WERI-Rb-1 (cell line): ENCODE results near the gene LMO7.

Experiments used
- DNase-seq: peaks from one replicate; pipeline ENCODE4 v3.0.0-alpha.2; 2020
- H3K27ac ChIP-seq: fragments of 250-450 bp; sonication (Bioruptor Pico); 2 replicates; pipeline ENCODE4 v1.5.1; 2020; ENCODE audit warnings: mild to moderate bottlenecking, moderate library complexity
- H3K27me3 ChIP-seq: fragments of 250-450 bp; sonication (Bioruptor Pico); 2 replicates; pipeline ENCODE4 v1.5.1; 2021; ENCODE audit warnings: mild to moderate bottlenecking, low read depth, moderate library complexity; ENCODE audit not compliant: insufficient read depth, severe bottlenecking
- H3K36me3 ChIP-seq: fragments of 250-450 bp; sonication (Bioruptor Pico); 2 replicates; pipeline ENCODE4 v1.5.1; 2020; ENCODE audit warnings: mild to moderate bottlenecking, moderate library complexity
- H3K4me3 ChIP-seq: 2 replicates; pipeline ENCODE4 v1.5.1; 2011; ENCODE audit warnings: low read depth, mild to moderate bottlenecking, control low read depth, low read length
- H3K9me3 ChIP-seq: fragments of 250-450 bp; sonication (Bioruptor Pico); 2 replicates; pipeline ENCODE4 v1.5.1; 2021; ENCODE audit warnings: mild to moderate bottlenecking, moderate library complexity; ENCODE audit not compliant: severe bottlenecking
- CTCF ChIP-seq: IDR thresholded peaks from 2 replicates; pipeline ENCODE4 v1.5.1; 2011; ENCODE audit warnings: low read depth, mild to moderate bottlenecking, control low read depth, inconsistent platforms, low read length

LMO7 gene

GRCh38 chr13:75713852-75714251, 77.7 kb downstream of the LMO7 start:
- no peak overlapping the region for H3K27ac ChIP-seq
- no peaks in the 10 kb centered on the region for H3K36me3 ChIP-seq
- H3K4me3 ChIP-seq = no peak overlapping the region
- no peak for TF ChIP-seq CTCF
- H3K9me3 ChIP-seq = no peaks in the 10 kb centered on the region
- H3K27me3 ChIP-seq = no peaks in the 10 kb centered on the region
- no peak for DNase-seq

GRCh38 chr13:75715601-75716523, 79.7 kb downstream of the LMO7 start:
- Histone ChIP-seq H3K36me3 (no peaks in the 10 kb centered on the region), H3K27ac (no peak overlapping the region), H3K4me3 (no peak overlapping the region), H3K9me3 (no peaks in the 10 kb centered on the region), H3K27me3 (no peaks in the 10 kb centered on the region)
- no peak for TF ChIP-seq CTCF
- DNase-seq = no peak

- H3K4me3 ChIP-seq = no peak overlapping the region
- H3K36me3 ChIP-seq = no peaks in the 10 kb centered on the region
- no peak for TF ChIP-seq CTCF
- H3K27ac ChIP-seq = no peak overlapping the region
- no peaks in the 10 kb centered on the region for H3K27me3 ChIP-seq
- H3K9me3 ChIP-seq = no peaks in the 10 kb centered on the region
- DNase-seq = no peak
Observed at GRCh38 chr13:75717525-75717924, 81.4 kb downstream of the LMO7 start.

- no peak for TF ChIP-seq CTCF
- Histone ChIP-seq H3K4me3 (no peak overlapping the region), H3K36me3 (no peaks in the 10 kb centered on the region), H3K9me3 (no peaks in the 10 kb centered on the region), H3K27ac (no peak overlapping the region), H3K27me3 (no peaks in the 10 kb centered on the region)
- DNase-seq = no peak
Observed at GRCh38 chr13:75721307-75721706, 85.2 kb downstream of the LMO7 start.

- DNase-seq = no peak
- no peak overlapping the region for H3K27ac ChIP-seq
Observed at GRCh38 chr13:75723901-75724300, 87.8 kb downstream of the LMO7 start.

More at GRCh38 chr13:75723901-75724300, 87.8 kb downstream of the LMO7 start:
- Histone ChIP-seq H3K27me3 (no peaks in the 10 kb centered on the region), H3K36me3 (no peaks in the 10 kb centered on the region), H3K4me3 (no peak overlapping the region), H3K9me3 (no peaks in the 10 kb centered on the region)
- TF ChIP-seq CTCF = no peak
